ENCODE measurements around the gene ZNF324. TPM values are rescaled to one million over a fixed set of nuclear protein-coding genes. Genes with fewer than 3 reads are reported as not detected.

Gene ZNF324
- total and polyA plus RNA-seq, 2 of the 4 experiments (the other 2 are of a cell fraction), result 6.0 to 6.6 TPM

GRCh38 chr19:58482372-58482771 lies 15.5 kb downstream of the ZNF324 start:
- Histone ChIP-seq H3K4me3 (ENCODE audit: insufficient read depth, low read depth, low read length) (no peak overlapping the region), H3K4me1 (ENCODE audit: control insufficient read depth, insufficient read depth, low read length) (peaks cover 2% of the 10 kb centered on the region; the same call in 1 of the 2 replicates), H3K4ac (ENCODE audit: low read depth, low read length) (no peak overlapping the region), H3K56ac (ENCODE audit: extremely low read depth, insufficient read depth, low read length) (no peak overlapping the region), H3K79me1 (ENCODE audit: low read depth in 1 of 2, low read length in 2 of 2) (peaks cover 0 to 8% of the 10 kb centered on the region in 2 experiments; a peak in 1 of 4 replicates), H3K23ac (ENCODE audit: low read depth, low read length) (no peak overlapping the region), H3K18ac (ENCODE audit: low read depth, low read length) (no peak overlapping the region), H4K5ac (ENCODE audit: low read depth, low read length) (no peak overlapping the region), H2AK5ac (ENCODE audit: low read depth, low read length) (no peak overlapping the region), H3K36me3 (ENCODE audit: control insufficient read depth, insufficient read depth, low read length) (peaks cover 11% of the 10 kb centered on the region), H3K9me3 (ENCODE audit: control insufficient read depth, insufficient read depth, low read length) (no peaks in the 10 kb centered on the region), H2BK15ac (ENCODE audit: low read depth, low read length) (no peak overlapping the region), H3K14ac (replicated peaks; ENCODE audit: low read depth, low read length) (no peak overlapping the region), H2AFZ (replicated peaks; ENCODE audit: low read length, poor library complexity) (no peak overlapping the region), H2BK120ac (ENCODE audit: low read depth, low read length) (no peak overlapping the region), H2AK9ac (replicated peaks; ENCODE audit: low read depth, low read length, poor library complexity) (no peak overlapping the region), H3K4me2 (ENCODE audit: low read depth, low read length) (no peak overlapping the region), H4K91ac (ENCODE audit: insufficient read depth, low read depth, low read length) (no peak overlapping the region), H3K9ac (ENCODE audit: low read depth, low read length) (no peak overlapping the region), H2BK20ac (ENCODE audit: low read depth, low read length) (no peak overlapping the region), H3K9me1 (ENCODE audit: insufficient read depth, low read length) (peaks cover 4% of the 10 kb centered on the region), H3K27me3 (ENCODE audit: control insufficient read depth, insufficient read depth, low read length) (no peaks in the 10 kb centered on the region), H4K8ac (ENCODE audit: low read depth in 2 of 2, low read length in 2 of 2) (no peak overlapping the region), H3K27ac (ENCODE audit: insufficient read depth, low read length) (no peak overlapping the region), H4K20me1 (ENCODE audit: insufficient read depth, low read length) (no peaks in the 10 kb centered on the region), H2BK5ac (ENCODE audit: low read depth, low read length, poor library complexity, severe bottlenecking) (no peak overlapping the region)
- ATAC-seq (ENCODE audit: low read depth) (no peak), DNase-seq (no peak)
- in situ Hi-C loops (cut with MboI; ENCODE audit: low sequenced_read_pairs) (no loop called here), dilution Hi-C loops (cut with HindIII; ENCODE audit: low sequenced_read_pairs, unreplicated experiment) (no loop called here), intact Hi-C loops (cut with micrococcal nuclease) (no loop called here)
- TF ChIP-seq POLR2A (IDR thresholded peaks at IDR 0.05; ENCODE audit: low read depth, low read length), result no peak
- ChIA-PET POLR2A (ENCODE audit: unreplicated experiment) (no interaction called here), CTCF (interaction anchor here (1.2 kb wide), 1 partner anchor 13 kb away, joined by 3 read pairs; no protein-coding TSS in a partner anchor)
- WGBS, 2 experiments (ENCODE audit: extremely low coverage in 2 of 2, insufficient read length in 1 of 2), result no CpG with 5 or more reads among the region's 7 CpGs
- BruUV-seq (replicated peaks), result no TSS peak
